ENCODE data around the gene CAPN5. TPM values are rescaled to one million over a fixed set of nuclear protein-coding genes. Genes with fewer than 3 reads are reported as not detected.

The CAPN5 gene
- total RNA-seq, 4 donors from 2014 or later: 4.0 to 11.3 (median 6.0) TPM

DNA sequence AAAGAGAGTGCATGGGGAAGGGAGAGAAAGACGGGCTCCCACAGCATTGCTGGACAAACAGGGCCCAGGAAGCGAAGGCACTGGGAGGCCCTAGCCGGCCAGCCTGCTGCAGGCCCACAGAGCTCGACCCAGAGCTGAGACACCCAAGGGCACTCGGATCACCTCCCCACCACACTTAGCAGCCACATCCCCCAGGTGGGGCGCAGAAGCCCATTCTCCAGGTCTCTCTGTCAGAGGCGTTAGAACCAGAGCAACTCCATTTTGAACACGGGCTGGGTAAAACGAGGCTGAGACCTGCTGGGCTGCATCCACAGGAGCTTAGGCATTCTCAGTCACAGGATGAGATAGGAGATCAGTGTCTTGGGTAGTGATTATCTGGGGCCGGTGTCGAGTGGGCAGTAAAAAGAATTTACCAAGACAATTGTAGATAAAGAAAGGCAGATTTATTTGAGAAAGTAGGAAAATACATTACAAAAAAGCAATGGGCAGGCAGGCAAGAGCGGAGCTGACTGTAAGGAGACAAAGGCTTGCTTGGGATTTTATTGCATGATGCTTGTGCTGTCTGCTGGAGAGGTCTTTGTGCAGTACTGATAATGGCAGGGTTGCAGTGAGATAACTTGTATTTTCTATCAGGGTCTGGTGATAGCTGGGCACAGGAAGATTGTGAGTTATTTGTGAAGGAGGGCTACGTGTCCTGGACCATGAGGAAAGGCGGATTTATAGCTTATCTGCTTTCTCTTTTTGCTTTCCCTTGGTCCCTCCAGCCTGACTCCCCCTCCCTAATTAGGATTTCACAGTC is 13.4 kb upstream of the CAPN5 start:
- no peak for DNase-seq (ENCODE audit: extremely low spot score)
- H3K27ac ChIP-seq (replicated peaks in 1 of 4): no peak overlapping the region
- intact Hi-C loops (cut with DNase I): no loop called here
- TF ChIP-seq, protein P1, sequence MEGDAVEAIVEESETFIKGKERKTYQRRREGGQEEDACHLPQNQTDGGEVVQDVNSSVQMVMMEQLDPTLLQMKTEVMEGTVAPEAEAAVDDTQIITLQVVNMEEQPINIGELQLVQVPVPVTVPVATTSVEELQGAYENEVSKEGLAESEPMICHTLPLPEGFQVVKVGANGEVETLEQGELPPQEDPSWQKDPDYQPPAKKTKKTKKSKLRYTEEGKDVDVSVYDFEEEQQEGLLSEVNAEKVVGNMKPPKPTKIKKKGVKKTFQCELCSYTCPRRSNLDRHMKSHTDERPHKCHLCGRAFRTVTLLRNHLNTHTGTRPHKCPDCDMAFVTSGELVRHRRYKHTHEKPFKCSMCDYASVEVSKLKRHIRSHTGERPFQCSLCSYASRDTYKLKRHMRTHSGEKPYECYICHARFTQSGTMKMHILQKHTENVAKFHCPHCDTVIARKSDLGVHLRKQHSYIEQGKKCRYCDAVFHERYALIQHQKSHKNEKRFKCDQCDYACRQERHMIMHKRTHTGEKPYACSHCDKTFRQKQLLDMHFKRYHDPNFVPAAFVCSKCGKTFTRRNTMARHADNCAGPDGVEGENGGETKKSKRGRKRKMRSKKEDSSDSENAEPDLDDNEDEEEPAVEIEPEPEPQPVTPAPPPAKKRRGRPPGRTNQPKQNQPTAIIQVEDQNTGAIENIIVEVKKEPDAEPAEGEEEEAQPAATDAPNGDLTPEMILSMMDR (IDR thresholded peaks at IDR 0.05): no peak
- TF ChIP-seq POLR2A (IDR thresholded peaks at IDR 0.05; ENCODE audit: low read depth) (no peak), EP300 (IDR thresholded peaks at IDR 0.05) (no peak), POLR2AphosphoS5 (IDR thresholded peaks at IDR 0.05) (no peak)
- no peaks in the 10 kb centered on the region for H3K4me1 ChIP-seq
- 92% methylated on average over 14 of the region's 14 CpGs for WGBS
- no peak overlapping the region for H3K4me3 ChIP-seq
- H3K27me3 ChIP-seq: no peaks in the 10 kb centered on the region
- no peaks in the 10 kb centered on the region for H3K36me3 ChIP-seq
- peaks cover 0 to 20% (median 14%) of the 10 kb centered on the region in 4 donors for H3K9me3 ChIP-seq

DNA sequence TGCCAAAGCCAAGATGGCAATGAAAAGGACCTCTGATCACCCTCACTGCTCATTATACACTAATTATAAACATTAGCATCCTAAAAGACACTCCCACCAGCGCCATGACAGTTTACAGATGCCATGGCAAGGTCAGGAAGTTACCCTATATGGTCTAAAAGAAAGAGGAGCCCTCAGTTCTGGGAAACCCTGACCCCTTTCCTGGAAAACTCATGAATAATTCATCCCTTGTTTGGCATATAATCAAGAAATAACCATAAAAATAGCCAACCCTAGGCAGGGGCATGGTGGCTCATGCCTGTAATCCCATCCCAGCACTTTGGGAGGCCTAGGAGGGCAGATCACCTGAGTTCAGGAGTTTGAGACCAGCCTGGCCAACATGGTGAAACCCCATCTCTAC is 12.7 kb upstream of the CAPN5 start:
- H3K9me3 ChIP-seq: peaks cover 0 to 20% (median 14%) of the 10 kb centered on the region in 4 donors
- no peaks in the 10 kb centered on the region for H3K4me1 ChIP-seq
- no peak overlapping the region for H3K27ac ChIP-seq (replicated peaks in 1 of 4)
- WGBS: 84% methylated on average over 1 of the region's 1 CpG
- H3K27me3 ChIP-seq: no peaks in the 10 kb centered on the region
- TF ChIP-seq POLR2A (IDR thresholded peaks at IDR 0.05; ENCODE audit: low read depth): no peak
- TF ChIP-seq POLR2AphosphoS5 (IDR thresholded peaks at IDR 0.05): no peak
- TF ChIP-seq, protein P1 (IDR thresholded peaks at IDR 0.05): no peak
- TF ChIP-seq EP300 (IDR thresholded peaks at IDR 0.05): no peak
- H3K36me3 ChIP-seq: no peaks in the 10 kb centered on the region
- no peak for DNase-seq (ENCODE audit: extremely low spot score)
- H3K4me3 ChIP-seq: no peak overlapping the region
- intact Hi-C loops (cut with DNase I): no loop called here

DNA sequence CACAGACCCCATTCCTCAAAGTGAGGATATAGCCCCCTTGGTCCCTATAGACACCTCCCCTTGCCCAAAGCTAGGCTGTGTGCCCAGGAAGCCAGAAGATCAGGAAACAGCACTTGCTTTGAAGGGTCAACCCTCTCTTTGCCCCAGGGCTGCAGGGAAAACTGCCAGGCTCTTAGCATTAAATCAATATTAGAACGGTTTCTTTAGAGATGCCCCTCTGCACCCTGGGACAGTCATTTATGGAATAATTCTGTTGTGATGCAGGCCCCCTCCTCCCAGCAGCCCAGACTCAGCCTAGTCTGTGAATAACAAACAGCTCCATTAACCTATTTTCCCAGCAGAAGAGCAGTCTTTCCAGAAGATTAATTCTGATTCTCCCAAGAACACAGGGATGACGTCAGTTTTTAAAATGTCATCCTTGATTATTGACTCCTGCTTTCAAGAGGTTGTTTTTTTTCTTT is 11.6 kb upstream of the CAPN5 start:
- peaks cover 0 to 20% (median 14%) of the 10 kb centered on the region in 4 donors for H3K9me3 ChIP-seq
- TF ChIP-seq, protein P1 (IDR thresholded peaks at IDR 0.05): no peak
- TF ChIP-seq EP300 (IDR thresholded peaks at IDR 0.05): no peak
- no peak for TF ChIP-seq POLR2A (IDR thresholded peaks at IDR 0.05; ENCODE audit: low read depth)
- no peak for TF ChIP-seq POLR2AphosphoS5 (IDR thresholded peaks at IDR 0.05)
- intact Hi-C loops (cut with DNase I): no loop called here
- DNase-seq (ENCODE audit: extremely low spot score): no peak
- H3K36me3 ChIP-seq: no peaks in the 10 kb centered on the region
- H3K4me1 ChIP-seq: no peaks in the 10 kb centered on the region
- no peak overlapping the region for H3K27ac ChIP-seq (replicated peaks in 1 of 4)
- H3K27me3 ChIP-seq: no peaks in the 10 kb centered on the region
- WGBS: 78% methylated on average over 2 of the region's 2 CpGs
- no peak overlapping the region for H3K4me3 ChIP-seq

DNA sequence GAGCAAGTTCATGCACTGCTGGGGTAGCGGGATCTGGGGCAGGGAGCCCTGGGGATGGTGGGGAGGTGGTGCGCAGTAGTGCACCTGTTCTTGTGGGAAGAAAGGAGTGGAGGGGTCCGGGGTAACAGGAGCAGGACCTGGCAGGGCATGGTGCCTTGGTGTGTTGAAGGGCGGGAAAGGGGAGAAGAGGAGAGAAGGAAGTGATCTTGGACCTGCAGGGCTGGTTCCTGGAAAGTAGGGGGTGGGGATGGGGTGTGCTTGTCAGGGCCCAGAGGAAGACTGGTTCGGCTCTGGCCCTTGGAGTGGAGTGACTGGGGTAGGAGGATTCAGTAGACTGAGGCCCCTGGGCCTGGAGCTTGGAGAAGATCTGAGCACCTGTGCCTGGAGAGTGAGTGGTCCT is 10.9 kb upstream of the CAPN5 start:
- Histone ChIP-seq H3K4me3 (no peak overlapping the region), H3K27ac (replicated peaks in 1 of 4) (no peak overlapping the region), H3K27me3 (no peaks in the 10 kb centered on the region), H3K36me3 (no peaks in the 10 kb centered on the region), H3K4me1 (no peaks in the 10 kb centered on the region), H3K9me3 (peaks cover 0 to 20% (median 14%) of the 10 kb centered on the region in 4 donors)
- TF ChIP-seq EP300 (IDR thresholded peaks at IDR 0.05): no peak
- no peak for DNase-seq (ENCODE audit: extremely low spot score)
- intact Hi-C loops (cut with DNase I): no loop called here
- WGBS: 92% methylated on average over 5 of the region's 5 CpGs

DNA sequence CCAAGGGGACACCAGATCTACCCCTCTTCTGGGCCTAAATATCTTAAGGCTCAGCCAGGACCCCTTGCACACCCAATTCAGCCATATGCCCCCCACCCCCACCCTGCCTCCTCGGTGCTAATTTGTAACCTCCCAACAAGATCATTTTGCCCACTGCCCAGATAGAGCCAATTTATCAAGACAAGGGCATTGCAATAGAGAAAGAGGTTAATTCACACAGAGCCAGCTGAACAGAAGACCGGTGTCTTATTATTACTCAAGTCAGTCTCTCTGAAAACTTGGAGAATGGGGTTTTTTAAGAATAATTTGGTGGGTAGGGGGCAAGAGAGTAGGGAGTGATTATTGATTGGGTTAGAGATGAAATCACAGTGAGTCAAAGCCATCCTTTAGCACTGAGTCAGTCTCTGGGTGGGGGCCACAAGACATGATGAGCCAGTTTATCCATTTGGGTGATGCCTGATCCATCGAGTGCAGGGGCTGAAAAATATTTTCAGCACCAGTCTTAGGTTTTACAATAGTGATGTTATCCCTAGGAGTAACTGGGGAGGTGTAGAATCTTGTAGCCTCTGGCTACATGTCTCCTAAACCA is 9.9 kb upstream of the CAPN5 start:
- no peaks in the 10 kb centered on the region for H3K27me3 ChIP-seq
- no peak for DNase-seq (ENCODE audit: extremely low spot score)
- TF ChIP-seq EP300 (IDR thresholded peaks at IDR 0.05) (no peak), POLR2AphosphoS5 (IDR thresholded peaks at IDR 0.05) (no peak), POLR2A (IDR thresholded peaks at IDR 0.05; ENCODE audit: low read depth) (no peak)
- TF ChIP-seq, protein P1 (IDR thresholded peaks at IDR 0.05): no peak
- no peaks in the 10 kb centered on the region for H3K36me3 ChIP-seq
- H3K9me3 ChIP-seq: peaks cover 0 to 20% (median 14%) of the 10 kb centered on the region in 4 donors
- no peaks in the 10 kb centered on the region for H3K4me1 ChIP-seq
- no peak overlapping the region for H3K4me3 ChIP-seq
- 91% methylated on average over 3 of the region's 3 CpGs for WGBS
- intact Hi-C loops (cut with DNase I): no loop called here
- no peak overlapping the region for H3K27ac ChIP-seq (replicated peaks in 1 of 4)
